ENCODE results near the gene MTUS2. TPM values are rescaled to one million over a fixed set of nuclear protein-coding genes. Genes with fewer than 3 reads are reported as not detected.

The MTUS2 gene
- total and polyA plus RNA-seq, 2 donors from 2014 or later: 0.06 to 0.22 TPM

DNA sequence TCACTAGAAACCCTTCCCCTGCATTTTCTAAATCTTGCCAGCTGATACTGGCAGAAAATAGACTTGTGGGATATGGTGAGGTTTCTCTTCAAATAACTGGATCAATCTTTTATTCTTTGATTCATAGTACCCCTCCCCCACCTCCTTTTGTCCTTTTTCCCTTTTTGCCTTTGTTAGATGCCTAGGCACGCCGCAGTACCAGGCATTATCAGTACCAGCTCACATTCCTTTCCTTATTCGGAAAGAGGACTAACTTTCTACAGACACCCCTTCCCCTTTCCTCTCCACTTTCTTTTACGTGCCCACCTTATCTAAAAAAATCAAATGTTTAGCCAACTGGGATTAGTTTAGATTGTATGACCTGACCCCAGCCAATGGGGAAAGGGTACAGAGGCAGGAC lies 226.4 kb downstream of the MTUS2 start:
- H3K4me1 ChIP-seq (ENCODE audit: control insufficient read depth in 2 of 3, insufficient read depth in 2 of 3, low read depth in 1 of 3, low read length in 3 of 3): no peaks in the 10 kb centered on the region
- no peaks in the 10 kb centered on the region for H3K27me3 ChIP-seq (ENCODE audit: control insufficient read depth, insufficient read depth, low read length)
- no peak overlapping the region for H3K9ac ChIP-seq (ENCODE audit: low read length in 3 of 3)
- DNase-seq (no peak), FAIRE-seq (no peak)
- TF ChIP-seq, protein P1, sequence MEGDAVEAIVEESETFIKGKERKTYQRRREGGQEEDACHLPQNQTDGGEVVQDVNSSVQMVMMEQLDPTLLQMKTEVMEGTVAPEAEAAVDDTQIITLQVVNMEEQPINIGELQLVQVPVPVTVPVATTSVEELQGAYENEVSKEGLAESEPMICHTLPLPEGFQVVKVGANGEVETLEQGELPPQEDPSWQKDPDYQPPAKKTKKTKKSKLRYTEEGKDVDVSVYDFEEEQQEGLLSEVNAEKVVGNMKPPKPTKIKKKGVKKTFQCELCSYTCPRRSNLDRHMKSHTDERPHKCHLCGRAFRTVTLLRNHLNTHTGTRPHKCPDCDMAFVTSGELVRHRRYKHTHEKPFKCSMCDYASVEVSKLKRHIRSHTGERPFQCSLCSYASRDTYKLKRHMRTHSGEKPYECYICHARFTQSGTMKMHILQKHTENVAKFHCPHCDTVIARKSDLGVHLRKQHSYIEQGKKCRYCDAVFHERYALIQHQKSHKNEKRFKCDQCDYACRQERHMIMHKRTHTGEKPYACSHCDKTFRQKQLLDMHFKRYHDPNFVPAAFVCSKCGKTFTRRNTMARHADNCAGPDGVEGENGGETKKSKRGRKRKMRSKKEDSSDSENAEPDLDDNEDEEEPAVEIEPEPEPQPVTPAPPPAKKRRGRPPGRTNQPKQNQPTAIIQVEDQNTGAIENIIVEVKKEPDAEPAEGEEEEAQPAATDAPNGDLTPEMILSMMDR (IDR thresholded peaks at IDR 0.05; ENCODE audit: borderline replicate concordance, extremely low read depth, insufficient read depth): no peak
- intact Hi-C loops (cut with DNase I): no loop called here
- no peak overlapping the region for H3K4me3 ChIP-seq (ENCODE audit: low read length in 3 of 3)
- no peak overlapping the region for H3K27ac ChIP-seq (ENCODE audit: low read depth in 2 of 2, low read length in 2 of 2)
- no peaks in the 10 kb centered on the region for H3K36me3 ChIP-seq (ENCODE audit: control insufficient read depth in 2 of 3, insufficient read depth in 3 of 3, low read length in 3 of 3)
- peaks cover 0 to 2% (median 0%) of the 10 kb centered on the region in 3 donors for H3K9me3 ChIP-seq (ENCODE audit: control insufficient read depth in 2 of 3, insufficient read depth in 1 of 3, low read length in 3 of 3)

- peaks cover 0 to 2% (median 0%) of the 10 kb centered on the region in 3 donors for H3K9me3 ChIP-seq (ENCODE audit: control insufficient read depth in 2 of 3, insufficient read depth in 1 of 3, low read length in 3 of 3)
- H3K27me3 ChIP-seq (ENCODE audit: control insufficient read depth, insufficient read depth, low read length): no peaks in the 10 kb centered on the region
- DNase-seq: no peak
- no peak overlapping the region for H3K9ac ChIP-seq (ENCODE audit: low read length in 3 of 3)
- H3K4me3 ChIP-seq (ENCODE audit: low read length in 3 of 3): no peak overlapping the region
- intact Hi-C loops (cut with DNase I): no loop called here
- no peak for FAIRE-seq
- TF ChIP-seq, protein P1 (IDR thresholded peaks at IDR 0.05; ENCODE audit: borderline replicate concordance, extremely low read depth, insufficient read depth): no peak
- H3K36me3 ChIP-seq (ENCODE audit: control insufficient read depth in 2 of 3, insufficient read depth in 3 of 3, low read length in 3 of 3): no peaks in the 10 kb centered on the region
- H3K27ac ChIP-seq (ENCODE audit: low read depth in 2 of 2, low read length in 2 of 2): no peak overlapping the region
- no peaks in the 10 kb centered on the region for H3K4me1 ChIP-seq (ENCODE audit: control insufficient read depth in 2 of 3, insufficient read depth in 2 of 3, low read depth in 1 of 3, low read length in 3 of 3)
Observed at GRCh38 chr13:29049524-29049923, 229.4 kb downstream of the MTUS2 start.

GRCh38 chr13:29050719-29051118 lies 230.6 kb downstream of the MTUS2 start:
- Histone ChIP-seq H3K4me1 (ENCODE audit: control insufficient read depth in 2 of 3, insufficient read depth in 2 of 3, low read depth in 1 of 3, low read length in 3 of 3) (no peaks in the 10 kb centered on the region), H3K4me3 (ENCODE audit: low read length in 3 of 3) (no peak overlapping the region), H3K9ac (ENCODE audit: low read length in 3 of 3) (no peak overlapping the region), H3K9me3 (ENCODE audit: control insufficient read depth in 2 of 3, insufficient read depth in 1 of 3, low read length in 3 of 3) (peaks cover 0 to 3% (median 0%) of the 10 kb centered on the region in 3 donors), H3K27ac (ENCODE audit: low read depth in 2 of 2, low read length in 2 of 2) (no peak overlapping the region), H3K36me3 (ENCODE audit: control insufficient read depth in 2 of 3, insufficient read depth in 3 of 3, low read length in 3 of 3) (no peaks in the 10 kb centered on the region), H3K27me3 (ENCODE audit: control insufficient read depth, insufficient read depth, low read length) (no peaks in the 10 kb centered on the region)
- DNase-seq (no peak), FAIRE-seq (no peak)
- intact Hi-C loops (cut with DNase I): no loop called here
- TF ChIP-seq, protein P1 (IDR thresholded peaks at IDR 0.05; ENCODE audit: borderline replicate concordance, extremely low read depth, insufficient read depth): no peak

DNA sequence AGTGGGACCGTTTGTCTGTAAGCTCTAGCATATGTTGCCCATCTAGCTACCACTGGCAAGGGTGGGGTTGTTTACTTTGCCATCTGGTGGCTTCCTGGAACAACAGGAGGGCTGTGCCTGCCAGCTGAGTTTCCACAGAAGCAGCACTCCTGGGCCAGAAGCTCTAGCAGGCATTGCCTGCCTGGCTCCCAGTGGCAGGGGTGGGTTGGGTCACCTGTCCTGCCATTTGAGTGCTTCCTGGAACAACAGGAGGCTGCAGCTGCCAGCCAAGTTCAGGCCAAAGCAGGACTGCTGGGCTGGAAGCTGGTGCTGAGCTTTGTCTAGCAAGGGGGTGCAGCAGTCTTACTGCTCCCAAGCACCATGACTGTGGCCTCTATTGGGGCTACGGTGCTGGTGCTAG lies 239.7 kb downstream of the MTUS2 start:
- FAIRE-seq (no peak), DNase-seq (no peak)
- intact Hi-C loops (cut with DNase I): no loop called here
- H3K27ac ChIP-seq (ENCODE audit: low read depth in 2 of 2, low read length in 2 of 2): no peak overlapping the region
- no peaks in the 10 kb centered on the region for H3K27me3 ChIP-seq (ENCODE audit: control insufficient read depth, insufficient read depth, low read length)
- H3K4me1 ChIP-seq (ENCODE audit: control insufficient read depth in 2 of 3, insufficient read depth in 2 of 3, low read depth in 1 of 3, low read length in 3 of 3): no peaks in the 10 kb centered on the region
- TF ChIP-seq, protein P1 (IDR thresholded peaks at IDR 0.05; ENCODE audit: borderline replicate concordance, extremely low read depth, insufficient read depth): no peak
- no peaks in the 10 kb centered on the region for H3K36me3 ChIP-seq (ENCODE audit: control insufficient read depth in 2 of 3, insufficient read depth in 3 of 3, low read length in 3 of 3)
- no peak overlapping the region for H3K9ac ChIP-seq (ENCODE audit: low read length in 3 of 3)
- H3K4me3 ChIP-seq (ENCODE audit: low read length in 3 of 3): no peak overlapping the region
- peaks cover 0 to 6% (median 0%) of the 10 kb centered on the region in 3 donors for H3K9me3 ChIP-seq (ENCODE audit: control insufficient read depth in 2 of 3, insufficient read depth in 1 of 3, low read length in 3 of 3)

Data from kidney (tissue), 14 donors.